Liver (tissue), 9 donors: ENCODE measurements around the gene USP24. TPM values are rescaled to one million over a fixed set of nuclear protein-coding genes. Genes with fewer than 3 reads are reported as not detected.

Source experiments
- DNase-seq: peaks from one replicate; pipeline ENCODE4 v3.0.0-alpha.2; 2017; ENCODE audit warnings: low spot score
- H3K27ac ChIP-seq, 2 donors: one replicate each; pipeline ENCODE4 v1.7.0; 2013; ENCODE audit warnings: inconsistent platforms in 2 of 2, low read length in 2 of 2, control low read depth in 1 of 2, low read depth in 1 of 2, mild to moderate bottlenecking in 1 of 2
- H3K27me3 ChIP-seq, 4 donors: one replicate each; pipeline versions ENCODE4 v1.6.1 to v1.7.0; 2013; ENCODE audit warnings: low read length in 3 of 4, inconsistent platforms in 1 of 4, mild to moderate bottlenecking in 1 of 4, moderate library complexity in 1 of 4; ENCODE audit not compliant: control insufficient read depth in 4 of 4, insufficient read depth in 4 of 4
- H3K36me3 ChIP-seq, 4 donors: one replicate each; pipeline versions ENCODE4 v1.6.1 to v1.7.0; 2013; ENCODE audit warnings: low read length in 3 of 4, mild to moderate bottlenecking in 3 of 4, low read depth in 1 of 4, moderate library complexity in 1 of 4; ENCODE audit not compliant: control insufficient read depth in 4 of 4, insufficient read depth in 3 of 4
- H3K4me1 ChIP-seq, 4 donors: one replicate each; pipeline versions ENCODE4 v1.6.1 to v1.7.0; 2013; ENCODE audit warnings: low read length in 3 of 4, mild to moderate bottlenecking in 3 of 4, moderate library complexity in 1 of 4; ENCODE audit not compliant: control insufficient read depth in 4 of 4, insufficient read depth in 4 of 4
- H3K4me3 ChIP-seq, 3 donors: one replicate each; pipeline versions ENCODE4 v1.6.1 to v1.7.0; 2013; ENCODE audit warnings: low read length in 3 of 3, control low read depth in 1 of 3, low read depth in 1 of 3, mild to moderate bottlenecking in 1 of 3
- H3K9ac ChIP-seq, 2 donors: one replicate each; pipeline ENCODE4 v1.7.0; 2013; ENCODE audit warnings: low read length in 2 of 2, mild to moderate bottlenecking in 2 of 2, moderate library complexity in 2 of 2, control low read depth in 1 of 2, low read depth in 1 of 2
- H3K9me3 ChIP-seq, 4 donors: one replicate each; pipeline versions ENCODE4 v1.6.1 to v1.7.0; 2013; ENCODE audit warnings: low read length in 3 of 4; ENCODE audit not compliant: control insufficient read depth in 4 of 4
- ATF3 ChIP-seq: IDR thresholded peaks from 2 replicates; pipeline ENCODE4 v1.6.1; 2016; ENCODE audit warnings: antibody characterized with exemption
- FOXA1 ChIP-seq: IDR thresholded peaks from 2 replicates; pipeline ENCODE4 v1.6.1; 2016; ENCODE audit warnings: antibody characterized with exemption
- GABPA ChIP-seq, 2 donors: IDR thresholded peaks in 1 of 2; conservative IDR thresholded peaks in 1 of 2; 2 replicates each; pipeline ENCODE4 v1.6.1; 2016; ENCODE audit warnings: antibody characterized with exemption in 2 of 2, mild to moderate bottlenecking in 1 of 2, moderate library complexity in 1 of 2
- HNF4A ChIP-seq, 2 donors: conservative IDR thresholded peaks; 2 replicates each; pipeline ENCODE4 v1.6.1; 2016; ENCODE audit warnings: antibody characterized with exemption in 2 of 2, mild to moderate bottlenecking in 2 of 2
- HNF4G ChIP-seq: IDR thresholded peaks from 2 replicates; pipeline ENCODE4 v1.6.1; 2016; ENCODE audit warnings: antibody characterized with exemption
- JUND ChIP-seq, 2 donors: IDR thresholded peaks; 2 replicates each; pipeline ENCODE4 v1.6.1; 2016; ENCODE audit warnings: antibody characterized with exemption in 2 of 2
- NR2F2 ChIP-seq: IDR thresholded peaks from 2 replicates; pipeline ENCODE4 v1.6.1; 2016; ENCODE audit warnings: antibody characterized with exemption
- RAD21 ChIP-seq, 2 donors: IDR thresholded peaks; 2 replicates each; pipeline ENCODE4 v1.6.1; 2016; ENCODE audit warnings: antibody characterized with exemption in 2 of 2, mild to moderate bottlenecking in 2 of 2
- REST ChIP-seq: IDR thresholded peaks from 2 replicates; pipeline ENCODE4 v1.6.1; 2016; ENCODE audit warnings: antibody characterized with exemption, mild to moderate bottlenecking
- RXRA ChIP-seq, 2 donors: IDR thresholded peaks; 2 replicates each; pipeline ENCODE4 v1.6.1; 2017 to 2018; ENCODE audit warnings: antibody characterized with exemption in 2 of 2, mild to moderate bottlenecking in 1 of 2
- SP1 ChIP-seq: IDR thresholded peaks from 2 replicates; pipeline ENCODE4 v1.6.1; 2018; ENCODE audit warnings: antibody characterized with exemption, mild to moderate bottlenecking
- TAF1 ChIP-seq: conservative IDR thresholded peaks from 2 replicates; pipeline ENCODE4 v1.6.1; 2016; ENCODE audit warnings: antibody characterized with exemption, mild to moderate bottlenecking
- YY1 ChIP-seq: IDR thresholded peaks from 2 replicates; pipeline ENCODE4 v1.6.1; 2016; ENCODE audit warnings: antibody characterized with exemption, mild to moderate bottlenecking
- WGBS: extraction: QIAGEN DNeasy Blood & Tissue Kit; methylation state at CpG from one replicate; pipeline ENCODE4 v1.1.7; 2013; 5-methylcytosine and 5-hydroxymethylcytosine counted together
- polyA plus RNA-seq, 2 donors: library from polyadenylated mRNA; stranded (reverse) in 1 of 2; unstranded in 1 of 2; fragments of 200-250 nt in 1 of 2; fragments of >200 nt in 1 of 2; fragmentation: Nextera tagmentation in 1 of 2; extraction: Ambion mirVana in 1 of 2; gene quantifications; one replicate each; pipeline versions ENCODE4 v1.2.1 to v1.2.3, GENCODE V29; 2013 to 2015
- total RNA-seq, 2 donors: library from RNA; depleted of rRNA; stranded (reverse); fragments of >200 nt; gene quantifications; one replicate each; pipeline ENCODE4 v1.2.3, GENCODE V29; 2014
- TF ChIP-seq, protein P1 (sequence below): IDR thresholded peaks from 2 replicates; pipeline ENCODE4 v1.6.1; 2016; ENCODE audit warnings: antibody characterized with exemption
- TF ChIP-seq, protein P2 (sequence below): fragments of 150-350 bp; IDR thresholded peaks from 2 replicates; pipeline ENCODE4 v1.5.1; 2017; ENCODE audit warnings: improper control_type of control experiment, low read depth, low read length; ENCODE audit not compliant: missing input control
- TF ChIP-seq, protein P3 (sequence below): IDR thresholded peaks from 2 replicates; pipeline ENCODE4 v1.6.1; 2016; ENCODE audit warnings: antibody characterized with exemption
- donor health status: healthy.
- donor health status: healthy.
- donor health status: healthy.
- donor health status: healthy.
- donor health status: healthy.

The USP24 gene
- total and polyA plus RNA-seq, 4 donors = 7.0 to 75.8 (median 20.3) TPM

DNA sequence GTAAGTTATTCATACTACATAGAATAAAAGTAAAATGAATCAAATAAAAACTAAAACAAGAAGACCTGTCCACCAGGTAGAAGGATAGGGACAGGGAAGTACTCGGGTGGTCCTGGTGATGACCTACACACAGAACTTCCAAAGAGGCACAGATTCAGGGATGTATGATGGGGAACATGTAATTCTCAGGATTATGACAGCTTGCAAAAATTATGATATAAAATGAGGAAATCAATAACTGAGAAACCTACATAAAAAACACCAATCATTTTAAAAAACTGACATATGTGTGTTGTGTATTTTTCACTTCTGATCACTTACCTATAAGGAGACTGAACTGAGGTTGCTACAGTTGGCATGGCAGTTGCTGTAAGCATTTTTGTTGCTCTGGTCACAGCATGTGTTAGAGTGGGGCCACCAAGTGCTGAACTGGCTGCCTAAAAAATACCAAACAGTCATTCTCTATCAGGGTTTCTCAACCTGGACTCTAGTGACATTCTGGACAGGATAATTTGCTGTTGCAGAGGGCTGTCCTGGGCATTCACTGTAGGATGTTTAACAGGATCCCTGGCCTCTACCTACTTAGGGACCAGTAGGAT is 73.8 kb downstream of the USP24 start:
- no peak overlapping the region for H3K9ac ChIP-seq
- H3K27me3 ChIP-seq = no peaks in the 10 kb centered on the region
- no peak for DNase-seq
- no peak overlapping the region for H3K27ac ChIP-seq
- WGBS = 88% methylated on average over 1 of the region's 1 CpG
- H3K36me3 ChIP-seq = peaks cover 10 to 54% (median 41%) of the 10 kb centered on the region in 4 donors
- H3K4me1 ChIP-seq = no peaks in the 10 kb centered on the region
- H3K9me3 ChIP-seq = no peaks in the 10 kb centered on the region
- H3K4me3 ChIP-seq = no peak overlapping the region
- no peak for TF ChIP-seq RXRA (IDR thresholded peaks at IDR 0.05)

DNA sequence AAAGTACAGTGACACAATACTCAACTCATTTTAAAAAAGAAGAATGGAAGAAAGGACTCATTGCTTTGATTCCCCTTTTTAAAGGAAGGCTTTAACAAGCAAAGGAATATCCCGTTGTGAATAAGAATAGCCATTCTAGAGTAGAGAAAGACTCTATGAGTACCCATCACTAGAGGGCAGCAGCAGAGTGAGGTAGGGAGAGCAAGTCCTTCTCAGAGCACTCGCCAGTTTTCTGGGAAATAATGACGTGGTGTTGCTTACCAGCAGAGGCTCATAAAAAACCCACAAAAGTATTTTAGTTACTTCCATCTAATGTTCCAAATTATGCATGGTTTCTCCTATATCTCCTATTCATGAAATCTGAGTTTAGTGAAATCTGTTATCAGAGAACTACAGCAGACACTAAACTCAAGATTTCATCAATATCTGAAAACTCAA is 74.6 kb downstream of the USP24 start:
- H3K27ac ChIP-seq = no peak overlapping the region
- no peaks in the 10 kb centered on the region for H3K9me3 ChIP-seq
- DNase-seq = peak; percentile 69
- no peaks in the 10 kb centered on the region for H3K27me3 ChIP-seq
- 1% methylated on average over 3 of the region's 3 CpGs for WGBS
- H3K9ac ChIP-seq = no peak overlapping the region
- no peaks in the 10 kb centered on the region for H3K4me1 ChIP-seq
- H3K4me3 ChIP-seq = no peak overlapping the region
- H3K36me3 ChIP-seq = peaks cover 10 to 61% (median 39%) of the 10 kb centered on the region in 4 donors
- no peak for TF ChIP-seq ATF3
- TF ChIP-seq, protein P1, sequence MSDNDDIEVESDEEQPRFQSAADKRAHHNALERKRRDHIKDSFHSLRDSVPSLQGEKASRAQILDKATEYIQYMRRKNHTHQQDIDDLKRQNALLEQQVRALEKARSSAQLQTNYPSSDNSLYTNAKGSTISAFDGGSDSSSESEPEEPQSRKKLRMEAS = no peak
- no peak for TF ChIP-seq HNF4A (conservative IDR thresholded peaks at IDR 0.05)
- peak; percentile 27 for TF ChIP-seq YY1
- TF ChIP-seq HNF4G = no peak
- no peak for TF ChIP-seq TAF1
- TF ChIP-seq REST = no peak
- TF ChIP-seq RAD21 (IDR thresholded peaks at IDR 0.05) = peak; percentile 96
- peak in 1 of 2 donors; percentile 14 for TF ChIP-seq RXRA (IDR thresholded peaks at IDR 0.05)
- no peak for TF ChIP-seq JUND (IDR thresholded peaks at IDR 0.05)
- TF ChIP-seq, protein P2, sequence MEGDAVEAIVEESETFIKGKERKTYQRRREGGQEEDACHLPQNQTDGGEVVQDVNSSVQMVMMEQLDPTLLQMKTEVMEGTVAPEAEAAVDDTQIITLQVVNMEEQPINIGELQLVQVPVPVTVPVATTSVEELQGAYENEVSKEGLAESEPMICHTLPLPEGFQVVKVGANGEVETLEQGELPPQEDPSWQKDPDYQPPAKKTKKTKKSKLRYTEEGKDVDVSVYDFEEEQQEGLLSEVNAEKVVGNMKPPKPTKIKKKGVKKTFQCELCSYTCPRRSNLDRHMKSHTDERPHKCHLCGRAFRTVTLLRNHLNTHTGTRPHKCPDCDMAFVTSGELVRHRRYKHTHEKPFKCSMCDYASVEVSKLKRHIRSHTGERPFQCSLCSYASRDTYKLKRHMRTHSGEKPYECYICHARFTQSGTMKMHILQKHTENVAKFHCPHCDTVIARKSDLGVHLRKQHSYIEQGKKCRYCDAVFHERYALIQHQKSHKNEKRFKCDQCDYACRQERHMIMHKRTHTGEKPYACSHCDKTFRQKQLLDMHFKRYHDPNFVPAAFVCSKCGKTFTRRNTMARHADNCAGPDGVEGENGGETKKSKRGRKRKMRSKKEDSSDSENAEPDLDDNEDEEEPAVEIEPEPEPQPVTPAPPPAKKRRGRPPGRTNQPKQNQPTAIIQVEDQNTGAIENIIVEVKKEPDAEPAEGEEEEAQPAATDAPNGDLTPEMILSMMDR = peak; percentile 76
- TF ChIP-seq SP1 = no peak

- Histone ChIP-seq H3K36me3 (peaks cover 8 to 57% (median 37%) of the 10 kb centered on the region in 4 donors), H3K27me3 (no peaks in the 10 kb centered on the region), H3K27ac (no peak overlapping the region), H3K9ac (no peak overlapping the region), H3K4me3 (no peak overlapping the region), H3K9me3 (no peaks in the 10 kb centered on the region), H3K4me1 (no peaks in the 10 kb centered on the region)
- DNase-seq = no peak
- 92% methylated on average over 2 of the region's 2 CpGs for WGBS
- TF ChIP-seq JUND (IDR thresholded peaks at IDR 0.05) (no peak), HNF4G (no peak), FOXA1 (no peak), TAF1 (no peak), GABPA (IDR thresholded peaks at IDR 0.05 in 1 of 2, conservative IDR thresholded peaks at IDR 0.05 in 1 of 2) (no peak), NR2F2 (no peak), RAD21 (IDR thresholded peaks at IDR 0.05) (no peak), REST (no peak), YY1 (no peak), HNF4A (conservative IDR thresholded peaks at IDR 0.05) (no peak)
- TF ChIP-seq, protein P3, sequence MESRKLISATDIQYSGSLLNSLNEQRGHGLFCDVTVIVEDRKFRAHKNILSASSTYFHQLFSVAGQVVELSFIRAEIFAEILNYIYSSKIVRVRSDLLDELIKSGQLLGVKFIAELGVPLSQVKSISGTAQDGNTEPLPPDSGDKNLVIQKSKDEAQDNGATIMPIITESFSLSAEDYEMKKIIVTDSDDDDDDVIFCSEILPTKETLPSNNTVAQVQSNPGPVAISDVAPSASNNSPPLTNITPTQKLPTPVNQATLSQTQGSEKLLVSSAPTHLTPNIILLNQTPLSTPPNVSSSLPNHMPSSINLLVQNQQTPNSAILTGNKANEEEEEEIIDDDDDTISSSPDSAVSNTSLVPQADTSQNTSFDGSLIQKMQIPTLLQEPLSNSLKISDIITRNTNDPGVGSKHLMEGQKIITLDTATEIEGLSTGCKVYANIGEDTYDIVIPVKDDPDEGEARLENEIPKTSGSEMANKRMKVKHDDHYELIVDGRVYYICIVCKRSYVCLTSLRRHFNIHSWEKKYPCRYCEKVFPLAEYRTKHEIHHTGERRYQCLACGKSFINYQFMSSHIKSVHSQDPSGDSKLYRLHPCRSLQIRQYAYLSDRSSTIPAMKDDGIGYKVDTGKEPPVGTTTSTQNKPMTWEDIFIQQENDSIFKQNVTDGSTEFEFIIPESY = no peak
Observed at GRCh38 chr1:55140137-55140536, 75.0 kb downstream of the USP24 start.
